C4-2B (cell line): Measurements from ENCODE around the gene SEPTIN8.

ENCODE experiments used
- CTCF ChIP-seq: fragments of 450-650 bp; conservative IDR thresholded peaks from 2 replicates; pipeline ENCODE4 v1.5.1; 2017; ENCODE audit warnings: mild to moderate bottlenecking
- ZFX ChIP-seq: fragments of 450-650 bp; IDR thresholded peaks from 2 replicates; pipeline ENCODE4 v1.6.1; 2017

GRCh38 chr5:132739232-132739631 lies 37.8 kb downstream of the SEPTIN8 start:
- TF ChIP-seq CTCF (no peak), ZFX (no peak)
